Calu3 (cell line): Measurements from ENCODE around the gene TMEM165. TPM values are rescaled to one million over a fixed set of nuclear protein-coding genes. Genes with fewer than 3 reads are reported as not detected.

Experiments
- BruUV-seq: library from RNA; stranded (reverse); fragments of 400-500 nt; replicated peaks from 2 replicates; lab custom pipeline; 2021; lab: Mats Ljungman, UMichigan
- CTCF ChIA-PET: fragments of 300-600 bp; sonication (Branson Sonifier 250); formaldehyde crosslinking; loops from one replicate; lab custom pipeline; 2022; ENCODE audit warnings: antibody characterized with exemption; lab: Charles Lee
- DNase-seq: peaks from one replicate; pipeline ENCODE4 v3.0.0; 2022
- H3K27ac Mint-ChIP-seq: one replicate; pipeline ENCODE4 v1.8.0; 2022; ENCODE audit warnings: mixed read lengths; ENCODE audit not compliant: unreplicated experiment
- H3K27me3 Mint-ChIP-seq: one replicate; pipeline ENCODE4 v1.8.0; 2022; ENCODE audit warnings: mixed read lengths; ENCODE audit not compliant: unreplicated experiment
- H3K36me3 Mint-ChIP-seq: one replicate; pipeline ENCODE4 v1.8.0; 2022; ENCODE audit warnings: mild to moderate bottlenecking, moderate library complexity, mixed read lengths; ENCODE audit not compliant: insufficient read depth, unreplicated experiment
- H3K4me1 Mint-ChIP-seq: one replicate; pipeline ENCODE4 v1.8.0; 2022; ENCODE audit warnings: mild to moderate bottlenecking, low read depth, mixed read lengths; ENCODE audit not compliant: unreplicated experiment
- H3K4me3 Mint-ChIP-seq: one replicate; pipeline ENCODE4 v1.8.0; 2022; ENCODE audit warnings: mild to moderate bottlenecking, low read depth, moderate library complexity, mixed read lengths; ENCODE audit not compliant: unreplicated experiment
- H3K9me3 Mint-ChIP-seq: one replicate; pipeline ENCODE4 v1.8.0; 2022; ENCODE audit warnings: low read depth, mixed read lengths; ENCODE audit not compliant: unreplicated experiment
- CTCF ChIP-seq: fragments of 200-600 bp; IDR thresholded peaks from one replicate; pipeline ENCODE4 v1.8.0; 2022; ENCODE audit warnings: antibody characterized with exemption; ENCODE audit not compliant: unreplicated experiment
- intact Hi-C: fragments of 100-400 bp; cut with micrococcal nuclease; formaldehyde crosslinking; loops from one replicate; pipeline ENCODE4 v1.10.0; 2022; ENCODE audit not compliant: unreplicated experiment
- total RNA-seq: library from RNA; stranded (reverse); gene quantifications from 2 replicates; pipeline ENCODE4 v1.2.3, GENCODE V29; 2022

Gene TMEM165
- total RNA-seq, 1 experiment from 2014 or later: 96.6 TPM

- H3K27ac Mint-ChIP-seq: no peak overlapping the region
These were observed 52.1 kb downstream of the TMEM165 start for GRCh38 chr4:55447831-55448230.

GRCh38 chr4:55450566-55450965 is 54.8 kb downstream of the TMEM165 start:
- intact Hi-C loops: no loop called here
- no peak overlapping the region for H3K4me3 Mint-ChIP-seq
- CTCF ChIA-PET: no interaction called here
- TF ChIP-seq CTCF: no peak
- BruUV-seq: no TSS peak
- H3K36me3 Mint-ChIP-seq: peaks cover 6% of the 10 kb centered on the region
- no peaks in the 10 kb centered on the region for H3K27me3 Mint-ChIP-seq
- no peak overlapping the region for H3K27ac Mint-ChIP-seq
- DNase-seq: no peak
- H3K9me3 Mint-ChIP-seq: no peaks in the 10 kb centered on the region
- H3K4me1 Mint-ChIP-seq: no peaks in the 10 kb centered on the region

More at GRCh38 chr4:55447831-55448230, 52.1 kb downstream of the TMEM165 start:
- no TSS peak for BruUV-seq
- intact Hi-C loops: no loop called here
- CTCF ChIA-PET: no interaction called here
- Mint-ChIP-seq H3K4me3 (no peak overlapping the region), H3K36me3 (peaks cover 6% of the 10 kb centered on the region), H3K4me1 (no peaks in the 10 kb centered on the region), H3K9me3 (no peaks in the 10 kb centered on the region), H3K27me3 (no peaks in the 10 kb centered on the region)
- DNase-seq: no peak
- no peak for TF ChIP-seq CTCF

DNA sequence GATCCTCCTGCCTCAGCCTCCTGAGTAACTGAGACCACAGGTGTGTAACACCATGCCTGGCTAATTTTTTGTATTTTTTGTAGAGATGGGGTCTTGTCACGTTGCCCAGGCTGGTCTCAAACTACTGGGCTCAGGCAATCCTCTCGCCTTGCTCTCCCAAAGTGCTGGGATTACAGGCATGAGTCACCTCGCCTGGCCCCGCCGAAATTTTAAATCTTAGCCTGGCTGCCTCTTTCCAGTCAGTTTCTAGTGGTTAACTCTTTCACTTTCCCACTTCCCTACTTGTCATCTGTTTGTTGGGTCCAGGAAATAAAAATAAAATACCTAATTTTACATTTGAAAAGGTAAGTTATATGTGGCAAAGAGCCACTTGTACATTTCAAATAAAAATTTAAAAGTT is 62.4 kb downstream of the TMEM165 start:
- H3K27ac Mint-ChIP-seq: no peak overlapping the region

GRCh38 chr4:55458611-55459010 is 62.9 kb downstream of the TMEM165 start:
- no peaks in the 10 kb centered on the region for H3K27me3 Mint-ChIP-seq
- intact Hi-C loops: no loop called here
- no TSS peak for BruUV-seq
- no peak overlapping the region for H3K27ac Mint-ChIP-seq
- no peaks in the 10 kb centered on the region for H3K9me3 Mint-ChIP-seq
- no peak for TF ChIP-seq CTCF
- DNase-seq: no peak
- H3K4me3 Mint-ChIP-seq: no peak overlapping the region
- no peaks in the 10 kb centered on the region for H3K4me1 Mint-ChIP-seq
- CTCF ChIA-PET: no interaction called here
- no peaks in the 10 kb centered on the region for H3K36me3 Mint-ChIP-seq

More for the DNA sequence above, 62.4 kb downstream of the TMEM165 start:
- intact Hi-C loops: no loop called here
- BruUV-seq: no TSS peak
- no peak for DNase-seq
- Mint-ChIP-seq H3K4me1 (no peaks in the 10 kb centered on the region), H3K36me3 (no peaks in the 10 kb centered on the region), H3K4me3 (no peak overlapping the region), H3K27me3 (no peaks in the 10 kb centered on the region), H3K9me3 (no peaks in the 10 kb centered on the region)
- CTCF ChIA-PET: no interaction called here
- no peak for TF ChIP-seq CTCF
